HG03097 (cell line): ENCODE results near the gene TMC6.
A peak's percentile ranks its signal among the peaks of the same experiment; 100 is the strongest.
"Not testable (repeated sequence)": the region's sequence is repeated elsewhere in the genome, so short reads cannot be mapped to it uniquely, and the experiment has no call there.

Experiments
- ATAC-seq: cut with Tn5 transposase; IDR thresholded peaks from one replicate; pipeline ENCODE4 v1.9.1; 2021; ENCODE audit not compliant: unreplicated experiment, low FRiP score

The TMC6 gene, protein sequence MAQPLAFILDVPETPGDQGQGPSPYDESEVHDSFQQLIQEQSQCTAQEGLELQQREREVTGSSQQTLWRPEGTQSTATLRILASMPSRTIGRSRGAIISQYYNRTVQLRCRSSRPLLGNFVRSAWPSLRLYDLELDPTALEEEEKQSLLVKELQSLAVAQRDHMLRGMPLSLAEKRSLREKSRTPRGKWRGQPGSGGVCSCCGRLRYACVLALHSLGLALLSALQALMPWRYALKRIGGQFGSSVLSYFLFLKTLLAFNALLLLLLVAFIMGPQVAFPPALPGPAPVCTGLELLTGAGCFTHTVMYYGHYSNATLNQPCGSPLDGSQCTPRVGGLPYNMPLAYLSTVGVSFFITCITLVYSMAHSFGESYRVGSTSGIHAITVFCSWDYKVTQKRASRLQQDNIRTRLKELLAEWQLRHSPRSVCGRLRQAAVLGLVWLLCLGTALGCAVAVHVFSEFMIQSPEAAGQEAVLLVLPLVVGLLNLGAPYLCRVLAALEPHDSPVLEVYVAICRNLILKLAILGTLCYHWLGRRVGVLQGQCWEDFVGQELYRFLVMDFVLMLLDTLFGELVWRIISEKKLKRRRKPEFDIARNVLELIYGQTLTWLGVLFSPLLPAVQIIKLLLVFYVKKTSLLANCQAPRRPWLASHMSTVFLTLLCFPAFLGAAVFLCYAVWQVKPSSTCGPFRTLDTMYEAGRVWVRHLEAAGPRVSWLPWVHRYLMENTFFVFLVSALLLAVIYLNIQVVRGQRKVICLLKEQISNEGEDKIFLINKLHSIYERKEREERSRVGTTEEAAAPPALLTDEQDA

DNA sequence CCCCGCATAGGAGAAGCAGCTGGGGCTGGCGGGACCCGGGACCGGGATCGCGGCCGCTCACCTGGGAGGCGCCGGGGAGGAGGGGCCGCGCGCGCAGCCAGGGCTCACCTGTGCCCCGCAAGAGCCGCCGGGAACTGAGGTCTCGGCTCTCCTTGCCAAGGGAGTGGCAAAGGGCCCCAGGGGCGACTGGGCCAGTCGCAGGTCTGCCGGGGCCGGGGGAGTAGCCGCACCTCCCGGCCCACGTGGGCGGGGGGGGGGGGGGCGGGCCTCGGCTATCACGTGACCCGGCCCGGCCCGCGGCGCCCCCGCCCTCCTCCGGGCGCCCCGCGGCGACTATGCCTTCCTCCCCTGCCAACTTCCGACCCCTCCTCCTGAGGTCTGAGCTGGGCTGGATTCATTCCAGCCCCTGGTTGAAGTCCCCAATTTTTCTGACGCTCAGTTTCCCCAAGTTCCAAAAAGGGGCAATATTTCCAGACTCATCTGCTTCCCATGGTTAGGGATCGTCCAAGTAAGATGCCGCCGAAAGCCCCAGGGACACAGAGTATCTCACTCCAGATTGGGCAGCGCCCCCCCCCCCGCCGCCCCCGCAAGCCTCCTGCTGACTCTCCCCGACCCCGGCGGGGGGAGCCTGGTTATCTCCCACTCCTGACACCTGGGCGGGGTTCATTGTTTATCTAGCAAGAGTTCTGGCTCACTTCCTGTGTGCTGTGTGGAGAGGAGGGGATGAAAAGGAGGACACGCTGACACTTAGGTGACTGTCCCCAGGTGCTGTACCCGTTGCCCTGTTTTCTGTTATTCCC is at the start of gene TMC6:
TSS of gene TMC6 (minus strand) at position 205 of the 800 bp plus-strand sequence. CDS start 1,923 bp downstream, outside the sequence.
- no peak for ATAC-seq

DNA sequence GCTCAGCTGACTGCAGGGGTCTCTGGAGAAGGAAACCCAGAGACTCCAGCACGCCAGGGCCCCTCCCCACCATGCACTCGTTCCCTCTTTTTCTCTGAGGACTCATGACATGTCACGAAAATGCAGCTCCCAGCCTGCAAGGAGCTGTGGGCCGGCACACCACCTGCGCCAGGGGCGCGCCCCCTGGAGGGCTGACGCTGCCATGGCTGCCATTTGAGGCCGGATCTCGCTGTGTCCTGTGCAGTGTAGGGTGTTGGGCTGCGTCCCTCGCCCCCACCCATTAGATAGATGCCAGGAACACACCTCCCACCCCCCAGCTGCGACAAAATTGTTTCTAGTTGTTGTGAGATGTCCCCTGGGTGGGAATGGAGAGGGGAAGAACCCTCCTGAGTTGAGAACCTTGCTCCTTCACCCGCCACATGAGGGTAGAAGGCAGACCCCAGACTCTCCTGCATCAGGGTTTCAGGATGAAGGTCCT is 48.0 kb upstream of the TMC6 start:
- ATAC-seq: peak; percentile 35

DNA sequence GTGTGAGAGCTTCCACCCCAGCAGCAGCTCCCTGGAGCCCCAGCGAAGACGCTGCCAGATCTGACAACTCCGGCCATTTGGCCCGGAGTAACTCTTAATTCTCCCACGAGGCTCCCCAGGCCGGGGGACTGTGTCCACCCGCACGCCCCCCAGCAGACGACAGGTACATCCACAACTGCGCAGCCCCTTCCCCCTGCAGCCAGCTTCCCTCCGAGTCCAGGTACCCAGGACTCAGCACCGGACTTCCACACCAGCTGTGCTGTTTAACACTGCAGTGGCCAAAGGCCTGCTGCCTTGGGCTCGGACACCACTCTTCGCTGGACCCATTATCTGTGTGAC is 47.1 kb upstream of the TMC6 start:
- no peak for ATAC-seq

DNA sequence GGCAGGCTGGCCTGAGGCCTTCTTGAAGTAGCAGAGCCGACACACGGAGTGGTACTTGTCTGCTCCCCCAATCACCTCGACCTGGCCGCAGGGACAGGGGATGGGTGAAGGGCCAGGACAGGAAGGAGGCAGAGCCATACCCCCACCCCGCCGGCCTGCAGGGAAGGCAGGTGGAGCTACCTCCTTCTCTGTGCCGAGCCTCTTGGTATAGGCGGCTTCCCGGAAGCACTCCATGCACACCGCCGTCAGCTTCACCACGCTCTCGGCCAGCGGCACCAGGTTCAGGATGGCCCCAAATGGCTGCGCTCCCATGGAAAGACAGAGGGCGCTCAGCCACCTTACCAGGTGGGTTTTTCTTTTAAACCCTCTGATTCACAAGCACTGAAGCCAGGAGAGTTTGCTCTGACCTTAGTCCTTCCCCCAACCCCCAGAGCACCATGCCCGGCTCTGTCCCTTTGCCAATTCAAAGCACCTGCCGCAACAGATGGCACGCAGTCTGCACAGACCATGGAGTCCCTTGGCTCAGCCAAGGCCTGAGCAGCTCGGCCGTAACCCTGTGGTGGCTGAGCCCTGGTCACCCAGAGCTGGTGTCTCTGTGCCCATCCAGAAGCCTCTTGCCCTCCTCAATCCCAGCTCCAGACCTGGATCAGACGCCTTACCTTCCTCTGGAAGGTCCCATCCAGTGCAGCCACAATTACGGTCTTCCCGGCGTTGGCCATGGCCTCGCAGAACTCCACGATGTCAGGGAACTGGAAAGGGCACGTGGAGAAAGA is 46.5 kb upstream of the TMC6 start:
- ATAC-seq: no peak

DNA sequence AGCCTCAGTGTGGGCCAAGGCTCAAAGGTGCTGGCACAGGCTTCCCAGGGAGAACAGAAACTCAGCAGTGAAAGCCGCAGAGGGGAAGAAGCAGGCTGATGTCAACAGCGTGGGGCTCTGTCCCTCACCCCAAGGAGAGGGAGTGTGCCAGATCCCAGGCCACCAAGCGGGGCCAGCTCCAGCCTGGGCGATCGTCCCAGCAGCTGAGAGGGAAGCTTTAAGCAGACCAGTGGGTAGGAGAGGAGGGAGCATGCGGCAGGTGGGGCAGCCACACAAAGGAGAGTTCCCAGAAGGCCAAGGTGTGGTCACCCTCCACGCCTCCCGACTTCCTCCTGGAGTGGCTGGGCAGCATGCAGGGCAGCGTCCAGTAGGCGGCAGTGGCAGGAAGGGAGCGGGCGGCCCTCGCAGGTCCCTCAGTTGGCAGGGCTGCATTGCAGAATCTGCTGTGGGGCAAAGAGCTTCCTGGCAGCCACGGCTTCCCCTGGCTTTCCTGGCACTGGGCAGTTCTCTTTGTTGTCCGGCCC is 45.9 kb upstream of the TMC6 start:
- no peak for ATAC-seq

DNA sequence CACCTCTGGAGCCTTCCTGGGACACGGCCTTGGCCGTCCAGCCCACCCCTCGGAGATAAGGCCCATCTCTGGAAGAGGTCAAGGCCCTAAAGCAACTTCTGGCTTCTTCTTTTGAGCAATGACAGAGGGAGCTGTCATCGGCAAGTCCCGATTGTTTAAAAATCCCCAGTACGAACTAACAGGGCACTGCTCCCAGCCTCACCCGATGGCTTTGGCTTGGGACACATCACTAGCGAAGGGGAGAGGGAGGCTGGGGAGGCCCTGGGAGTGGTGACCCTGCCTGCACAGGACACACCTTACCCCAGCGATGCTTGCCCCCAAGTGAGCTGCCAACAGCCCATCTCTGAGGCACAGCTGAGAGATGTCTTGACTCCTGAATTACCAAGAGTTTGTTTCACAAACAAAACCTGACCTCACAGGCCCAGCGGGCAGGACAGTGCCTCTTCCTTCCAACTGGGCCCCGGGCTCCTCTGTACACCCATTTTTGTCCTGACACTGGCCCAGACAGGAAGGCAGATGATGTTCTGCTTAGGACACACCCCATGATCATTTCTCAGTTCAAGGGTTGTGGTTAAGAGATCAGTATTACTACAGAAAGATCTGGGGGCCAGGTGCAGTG is 44.7 kb upstream of the TMC6 start:
- no peak for ATAC-seq

DNA sequence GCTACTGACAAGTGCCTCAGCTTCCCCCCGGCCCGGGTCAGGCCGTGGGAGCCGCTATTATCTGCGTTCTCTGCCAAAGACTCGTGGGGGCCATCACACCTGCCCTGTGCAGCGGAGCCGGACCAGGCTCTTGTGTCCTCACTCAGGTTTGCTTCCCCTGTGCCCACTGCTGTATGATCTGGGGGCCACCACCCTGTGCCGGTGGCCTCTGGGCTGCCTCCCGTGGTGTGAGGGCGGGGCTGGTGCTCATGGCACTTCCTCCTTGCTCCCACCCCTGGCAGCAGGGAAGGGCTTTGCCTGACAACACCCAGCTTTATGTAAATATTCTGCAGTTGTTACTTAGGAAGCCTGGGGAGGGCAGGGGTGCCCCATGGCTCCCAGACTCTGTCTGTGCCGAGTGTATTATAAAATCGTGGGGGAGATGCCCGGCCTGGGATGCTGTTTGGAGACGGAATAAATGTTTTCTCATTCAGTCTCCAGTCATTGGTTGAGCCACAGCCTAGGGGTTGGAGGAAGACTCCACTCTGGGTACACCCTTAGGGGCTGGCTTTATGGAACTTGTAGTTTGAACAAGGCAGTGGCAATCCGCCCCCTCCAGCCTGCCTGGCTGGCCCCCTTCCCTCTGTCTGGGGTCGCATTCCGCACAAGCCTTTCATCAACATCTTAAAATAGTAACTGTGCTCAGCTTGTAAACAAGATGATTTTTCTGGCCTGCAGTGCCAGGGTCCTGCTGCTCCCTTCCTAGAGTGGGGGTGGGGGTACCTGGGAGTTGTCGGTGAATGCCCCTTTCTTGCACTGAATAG is 43.9 kb upstream of the TMC6 start:
- ATAC-seq: no peak

DNA sequence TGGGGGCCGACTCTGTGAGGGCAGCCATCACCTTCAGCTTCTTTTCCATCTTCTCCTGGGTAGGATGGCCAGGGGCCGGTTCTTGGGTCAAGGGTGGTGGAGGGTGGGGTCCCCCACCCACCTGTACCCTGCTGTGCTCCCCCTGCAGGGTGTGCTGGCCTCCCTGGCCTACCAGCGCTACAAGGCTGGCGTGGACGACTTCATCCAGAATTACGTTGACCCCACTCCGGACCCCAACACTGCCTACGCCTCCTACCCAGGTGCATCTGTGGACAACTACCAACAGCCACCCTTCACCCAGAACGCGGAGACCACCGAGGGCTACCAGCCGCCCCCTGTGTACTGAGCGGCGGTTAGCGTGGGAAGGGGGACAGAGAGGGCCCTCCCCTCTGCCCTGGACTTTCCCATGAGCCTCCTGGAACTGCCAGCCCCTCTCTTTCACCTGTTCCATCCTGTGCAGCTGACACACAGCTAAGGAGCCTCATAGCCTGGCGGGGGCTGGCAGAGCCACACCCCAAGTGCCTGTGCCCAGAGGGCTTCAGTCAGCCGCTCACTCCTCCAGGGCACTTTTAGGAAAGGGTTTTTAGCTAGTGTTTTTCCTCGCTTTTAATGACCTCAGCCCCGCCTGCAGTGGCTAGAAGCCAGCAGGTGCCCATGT is 43.2 kb upstream of the TMC6 start:
- ATAC-seq: not testable (repeated sequence)

DNA sequence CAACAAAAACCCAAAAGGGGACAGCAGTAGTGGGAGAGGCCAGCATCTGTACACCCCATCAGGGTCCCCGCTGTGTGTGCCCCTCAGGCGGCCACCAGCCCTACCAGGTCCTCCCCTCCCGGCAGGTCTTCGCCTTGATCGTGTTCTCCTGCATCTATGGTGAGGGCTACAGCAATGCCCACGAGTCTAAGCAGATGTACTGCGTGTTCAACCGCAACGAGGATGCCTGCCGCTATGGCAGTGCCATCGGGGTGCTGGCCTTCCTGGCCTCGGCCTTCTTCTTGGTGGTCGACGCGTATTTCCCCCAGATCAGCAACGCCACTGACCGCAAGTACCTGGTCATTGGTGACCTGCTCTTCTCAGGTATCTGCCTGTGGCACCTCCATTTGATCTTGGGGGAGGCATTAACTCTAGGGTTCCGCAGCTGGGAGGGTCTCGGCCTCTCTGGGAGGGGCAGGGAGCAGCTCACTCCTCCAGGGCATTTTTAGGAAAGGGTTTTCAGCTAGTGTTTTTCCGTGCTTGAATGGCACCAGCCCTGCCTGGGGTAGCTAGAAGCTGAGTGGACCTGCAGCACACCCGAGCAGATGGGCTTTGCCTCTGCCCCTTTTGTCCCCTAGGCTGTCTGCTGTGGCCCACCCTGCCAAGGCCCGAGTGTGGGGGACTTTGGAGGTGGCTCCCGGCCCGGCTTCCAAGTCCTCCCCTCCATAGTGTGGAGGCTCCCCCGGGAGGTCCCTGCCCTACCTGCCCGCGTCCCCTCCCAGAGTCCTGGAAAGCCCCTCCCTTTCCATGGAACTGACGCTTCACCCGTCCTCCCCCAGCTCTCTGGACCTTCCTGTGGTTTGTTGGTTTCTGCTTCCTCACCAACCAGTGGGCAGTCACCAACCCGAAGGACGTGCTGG is 42.4 kb upstream of the TMC6 start:
- no peak for ATAC-seq

DNA sequence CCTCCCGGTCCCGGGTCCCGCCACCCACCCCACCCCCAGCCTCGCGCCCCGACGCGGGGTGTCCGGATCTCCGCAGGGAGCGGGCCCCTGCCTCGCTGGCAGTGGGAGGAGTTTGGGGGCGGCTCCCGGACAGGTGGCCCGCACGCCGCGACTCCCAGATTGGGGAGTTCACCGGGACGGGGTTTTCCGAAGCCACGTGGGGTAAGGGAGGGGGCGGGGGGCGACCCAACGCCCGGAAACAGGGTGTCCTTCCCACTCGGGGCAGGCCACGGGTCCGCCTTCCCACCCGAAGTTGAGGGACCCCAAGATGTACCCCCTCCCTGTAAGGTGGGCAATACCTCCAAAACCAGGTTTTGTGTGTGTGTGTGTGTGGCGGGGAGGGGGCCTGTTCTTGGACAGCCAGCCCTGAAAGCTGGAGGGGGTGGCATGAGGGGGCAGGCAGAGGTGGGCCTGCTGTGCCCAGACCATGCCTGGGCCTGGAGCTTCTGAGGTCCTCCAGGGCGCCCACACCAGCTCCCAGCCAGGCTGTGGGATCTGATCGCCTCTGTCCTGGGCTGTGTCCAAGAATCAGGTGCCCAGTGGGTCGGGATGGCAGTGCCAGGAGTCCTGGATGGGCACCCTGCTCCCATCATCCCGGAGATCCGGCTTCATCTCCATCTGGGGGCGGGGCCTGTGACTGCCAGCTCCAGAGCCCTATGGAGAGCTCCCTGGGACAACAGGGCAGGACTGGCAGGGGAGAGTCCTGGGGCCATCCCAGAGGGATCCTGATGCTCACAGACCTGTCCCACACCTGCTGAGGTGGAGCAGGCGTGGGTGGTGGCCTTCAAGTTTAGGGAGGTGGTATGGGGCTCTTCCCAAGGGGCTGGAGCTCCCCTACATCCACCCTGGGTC is 40.6 kb upstream of the TMC6 start:
- peak; percentile 11 for ATAC-seq

DNA sequence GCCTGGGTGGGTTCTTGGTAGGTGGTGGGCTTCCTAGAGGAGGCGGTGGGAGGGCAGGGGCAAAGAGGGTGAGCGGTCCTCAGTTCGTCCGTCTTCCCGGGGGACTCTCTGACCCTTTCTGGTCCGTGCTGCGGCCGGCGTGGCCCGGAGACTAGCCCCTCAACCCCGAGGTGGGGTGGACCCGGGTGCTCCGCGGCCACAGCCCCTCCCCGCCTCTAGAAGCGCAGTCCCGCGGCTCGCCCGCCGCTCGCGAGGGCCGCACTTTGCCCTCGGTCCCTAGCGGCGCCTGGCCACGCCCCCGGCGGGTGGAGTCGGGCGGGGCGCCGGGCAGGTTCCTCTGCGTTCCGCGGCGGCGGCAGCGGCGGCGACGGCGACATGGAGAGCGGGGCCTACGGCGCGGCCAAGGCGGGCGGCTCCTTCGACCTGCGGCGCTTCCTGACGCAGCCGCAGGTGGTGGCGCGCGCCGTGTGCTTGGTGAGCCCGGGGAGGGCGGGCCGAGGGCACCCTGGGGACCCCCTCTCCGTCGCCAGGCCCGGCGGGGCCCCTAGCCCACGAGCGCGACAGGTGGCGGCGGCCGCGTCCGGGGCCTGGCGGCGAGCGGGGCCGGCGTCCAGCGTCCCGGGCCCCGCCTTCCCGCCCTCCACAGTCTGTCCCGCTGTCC is 39.8 kb upstream of the TMC6 start, which contains the start of gene SYNGR2:
TSS of gene SYNGR2 (plus strand) at position 340 of the 661 bp plus-strand sequence. CDS start at position 376, 36 bp downstream.
- peak; percentile 42 for ATAC-seq

DNA sequence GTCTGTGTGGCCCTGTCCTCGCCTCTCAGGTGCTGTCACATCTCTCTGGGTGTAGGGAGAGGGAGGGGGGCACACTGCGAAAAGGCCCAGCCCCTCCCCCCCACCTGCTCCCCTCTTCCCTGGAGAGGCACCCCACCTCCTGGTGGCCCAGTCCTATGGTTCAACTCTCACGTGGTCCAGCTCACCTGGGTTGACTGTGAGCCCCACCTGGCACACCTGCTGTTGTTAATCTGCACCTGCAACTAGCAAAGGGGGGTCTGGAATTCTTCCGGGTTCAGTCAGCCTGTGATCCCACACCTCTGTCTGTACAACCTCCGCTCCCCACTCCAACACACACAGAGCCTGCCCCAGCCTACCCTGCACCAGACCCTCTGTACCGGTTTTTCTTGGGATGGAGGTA is 37.9 kb upstream of the TMC6 start:
- ATAC-seq: no peak

DNA sequence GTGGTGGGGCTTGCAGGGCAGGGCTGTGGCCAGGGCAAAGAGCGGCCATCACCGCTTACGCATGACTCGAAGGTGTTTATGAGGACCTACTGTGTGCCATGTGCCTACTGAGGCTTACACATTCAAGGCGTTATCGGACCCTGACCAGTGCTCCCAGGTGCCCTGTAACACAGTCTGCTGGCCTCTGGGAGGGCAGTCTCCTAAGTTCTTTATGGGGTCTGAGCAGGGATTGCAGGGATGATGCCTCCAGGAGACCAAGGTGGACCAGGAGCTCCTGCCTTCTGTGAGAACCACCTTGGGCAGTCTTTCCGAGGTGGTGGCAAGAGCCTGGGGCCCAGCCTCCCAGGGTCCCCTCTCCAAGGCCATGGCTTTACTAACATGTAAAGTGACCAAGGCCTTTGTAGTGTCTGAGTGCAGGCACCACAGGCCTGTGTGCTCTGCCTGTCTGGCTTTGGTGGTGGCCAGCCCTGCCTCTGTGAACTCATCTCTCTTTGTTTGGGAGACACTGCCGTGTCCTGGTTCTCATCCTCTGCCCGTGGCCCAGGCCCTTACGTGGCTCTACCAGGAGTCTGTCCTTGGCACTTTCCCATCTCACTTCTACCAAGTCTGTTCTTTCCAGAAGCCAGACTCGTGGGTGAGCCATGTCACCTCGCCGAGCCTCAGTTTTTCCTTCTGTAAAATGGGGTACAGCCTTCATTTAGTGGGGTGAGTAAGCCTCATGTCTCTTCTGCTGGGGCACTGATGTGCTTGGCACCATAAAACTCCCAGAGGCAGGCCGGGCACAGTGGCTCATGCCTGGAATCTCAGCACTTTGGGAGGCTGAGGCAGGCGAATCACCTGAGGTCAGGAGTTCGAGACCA is 36.4 kb upstream of the TMC6 start:
- no peak for ATAC-seq

DNA sequence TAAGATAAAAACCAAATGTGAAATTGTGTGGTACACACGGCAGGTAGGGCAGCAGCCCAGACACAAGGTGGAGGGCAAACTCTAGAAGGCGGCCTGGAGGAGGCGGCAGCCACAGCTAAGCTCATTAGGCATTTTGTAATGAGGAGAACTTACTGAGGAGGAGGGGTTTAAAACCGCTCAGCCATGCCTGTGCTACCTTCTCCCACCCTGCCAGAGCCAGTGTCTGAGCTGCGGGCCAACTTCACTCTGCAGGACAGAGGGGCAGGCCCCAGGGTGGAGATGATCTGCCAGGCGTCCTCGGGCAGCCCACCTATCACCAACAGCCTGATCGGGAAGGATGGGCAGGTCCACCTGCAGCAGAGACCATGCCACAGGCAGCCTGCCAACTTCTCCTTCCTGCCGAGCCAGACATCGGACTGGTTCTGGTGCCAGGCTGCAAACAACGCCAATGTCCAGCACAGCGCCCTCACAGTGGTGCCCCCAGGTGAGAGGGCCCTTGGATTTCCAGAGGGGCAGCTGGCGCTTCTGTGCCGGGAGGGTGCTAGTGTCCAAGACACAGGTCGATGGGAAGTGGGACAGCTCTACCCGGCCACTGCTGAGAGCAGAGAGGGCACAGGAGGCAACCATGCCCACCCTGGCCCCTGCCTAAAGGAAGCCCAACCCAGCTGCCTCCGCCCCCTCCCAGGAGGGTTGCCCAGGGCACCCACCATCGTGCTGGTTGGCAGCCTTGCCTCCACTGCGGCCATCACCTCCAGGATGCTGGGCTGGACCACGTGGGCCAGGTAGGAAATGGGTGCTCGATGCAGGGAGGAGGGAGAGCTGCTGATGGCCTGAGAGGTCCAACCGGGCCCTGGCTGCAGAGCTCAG is 35.6 kb upstream of the TMC6 start:
- ATAC-seq: no peak
